ENCODE measurements around the gene RHOH. TPM values are rescaled to one million over a fixed set of nuclear protein-coding genes. Genes with fewer than 3 reads are reported as not detected.

RHOH gene
- total RNA-seq, 2 donors from 2014 or later = 1.6 to 2.6 TPM

GRCh38 chr4:40160258-40160657 lies 36.6 kb upstream of the RHOH start:
- TF ChIP-seq CTCF (IDR thresholded peaks at IDR 0.05) = no peak
- Histone ChIP-seq H3K4me1 (no peaks in the 10 kb centered on the region), H3K9me3 (no peaks in the 10 kb centered on the region), H3K36me3 (no peaks in the 10 kb centered on the region), H3K27ac (no peak overlapping the region), H3K9ac (ENCODE audit: low read depth in 2 of 2, low read length in 2 of 2) (no peak overlapping the region), H3K27me3 (no peaks in the 10 kb centered on the region), H3K4me3 (no peak overlapping the region)
- no peak for DNase-seq
- intact Hi-C loops (cut with DNase I) = no loop called here

GRCh38 chr4:40164459-40164858 lies 32.4 kb upstream of the RHOH start:
- TF ChIP-seq CTCF (IDR thresholded peaks at IDR 0.05) = no peak
- Histone ChIP-seq H3K9ac (ENCODE audit: low read depth in 2 of 2, low read length in 2 of 2) (no peak overlapping the region), H3K4me1 (no peaks in the 10 kb centered on the region), H3K27me3 (no peaks in the 10 kb centered on the region), H3K27ac (no peak overlapping the region), H3K36me3 (no peaks in the 10 kb centered on the region), H3K4me3 (no peak overlapping the region), H3K9me3 (no peaks in the 10 kb centered on the region)
- intact Hi-C loops (cut with DNase I) = no loop called here
- no peak for DNase-seq

GRCh38 chr4:40165916-40166315 lies 30.9 kb upstream of the RHOH start:
- no peak for DNase-seq
- Histone ChIP-seq H3K4me3 (no peak overlapping the region), H3K4me1 (no peaks in the 10 kb centered on the region), H3K27ac (no peak overlapping the region), H3K9ac (ENCODE audit: low read depth in 2 of 2, low read length in 2 of 2) (no peak overlapping the region), H3K27me3 (no peaks in the 10 kb centered on the region), H3K9me3 (no peaks in the 10 kb centered on the region), H3K36me3 (no peaks in the 10 kb centered on the region)
- intact Hi-C loops (cut with DNase I) = no loop called here
- no peak for TF ChIP-seq CTCF (IDR thresholded peaks at IDR 0.05)

GRCh38 chr4:40168070-40168469 lies 28.8 kb upstream of the RHOH start:
- Histone ChIP-seq H3K9me3 (no peaks in the 10 kb centered on the region), H3K27me3 (no peaks in the 10 kb centered on the region), H3K4me3 (no peak overlapping the region), H3K27ac (no peak overlapping the region), H3K9ac (ENCODE audit: low read depth in 2 of 2, low read length in 2 of 2) (no peak overlapping the region), H3K4me1 (no peaks in the 10 kb centered on the region), H3K36me3 (no peaks in the 10 kb centered on the region)
- TF ChIP-seq CTCF (IDR thresholded peaks at IDR 0.05) = no peak
- intact Hi-C loops (cut with DNase I) = no loop called here
- no peak for DNase-seq

- no peak for TF ChIP-seq CTCF (IDR thresholded peaks at IDR 0.05)
- H3K4me3 ChIP-seq = no peak overlapping the region
- intact Hi-C loops (cut with DNase I) = no loop called here
- no peaks in the 10 kb centered on the region for H3K36me3 ChIP-seq
- H3K27ac ChIP-seq = no peak overlapping the region
- H3K9ac ChIP-seq (ENCODE audit: low read depth in 2 of 2, low read length in 2 of 2) = no peak overlapping the region
- no peaks in the 10 kb centered on the region for H3K9me3 ChIP-seq
- no peak for DNase-seq
- H3K27me3 ChIP-seq = no peaks in the 10 kb centered on the region
- no peaks in the 10 kb centered on the region for H3K4me1 ChIP-seq
These were observed 26.2 kb upstream of the RHOH start for GRCh38 chr4:40170588-40170987.

GRCh38 chr4:40173470-40173875 lies 23.4 kb upstream of the RHOH start:
- H3K9ac ChIP-seq (ENCODE audit: low read depth in 2 of 2, low read length in 2 of 2) = no peak overlapping the region
- no peaks in the 10 kb centered on the region for H3K36me3 ChIP-seq
- H3K4me3 ChIP-seq = no peak overlapping the region
- H3K4me1 ChIP-seq = no peaks in the 10 kb centered on the region
- no peak for DNase-seq
- no peak for TF ChIP-seq CTCF (IDR thresholded peaks at IDR 0.05)
- H3K27me3 ChIP-seq = no peaks in the 10 kb centered on the region
- H3K9me3 ChIP-seq = no peaks in the 10 kb centered on the region
- intact Hi-C loops (cut with DNase I) = no loop called here
- H3K27ac ChIP-seq = no peak overlapping the region

Data from colonic mucosa (tissue), 4 donors.